Brain pericyte (primary cell): ENCODE measurements around the gene SAP30L.

Experiments used
- DNase-seq: peaks from one replicate; pipeline ENCODE4 v3.0.0-alpha.2; 2012; ENCODE audit warnings: low read depth, low spot score

The SAP30L gene

DNA sequence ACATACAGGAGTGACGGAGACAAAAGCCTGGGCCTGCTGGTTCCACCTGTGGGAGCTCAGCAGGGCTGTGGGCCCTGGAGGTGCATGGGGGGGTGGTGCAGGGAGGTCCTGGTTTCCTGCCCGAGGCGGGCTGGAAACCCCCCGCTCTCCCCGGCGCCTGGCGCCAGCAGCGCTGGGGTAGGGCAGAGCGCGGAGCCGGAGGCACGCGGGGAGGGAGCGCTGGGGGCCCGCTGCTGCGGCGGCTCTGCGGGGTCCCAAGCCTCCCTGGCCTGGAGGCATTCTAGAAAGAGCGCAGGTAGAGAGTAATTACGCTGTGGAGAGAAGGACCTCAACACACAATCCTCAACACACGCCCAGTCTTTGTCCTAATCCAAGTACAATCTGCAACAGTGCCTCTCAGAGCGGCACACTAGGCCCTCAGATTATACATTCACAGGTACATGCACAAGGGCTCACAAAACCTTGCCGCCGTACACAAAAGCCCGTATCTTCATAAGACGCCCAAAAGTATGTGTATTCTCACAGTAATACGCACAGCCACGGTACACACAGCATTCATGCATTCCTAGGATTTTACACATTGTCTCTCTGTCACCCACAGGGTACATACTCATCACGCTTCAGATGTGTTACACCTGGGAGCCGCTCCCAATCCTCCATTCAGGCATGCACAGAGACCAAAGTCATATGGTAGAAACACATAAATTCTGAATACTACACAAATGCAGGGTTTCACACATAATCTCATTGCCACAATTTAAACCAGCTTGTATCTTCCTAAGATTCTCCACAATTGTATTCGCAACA is 34.4 kb downstream of the SAP30L start:
- no peak for DNase-seq

DNA sequence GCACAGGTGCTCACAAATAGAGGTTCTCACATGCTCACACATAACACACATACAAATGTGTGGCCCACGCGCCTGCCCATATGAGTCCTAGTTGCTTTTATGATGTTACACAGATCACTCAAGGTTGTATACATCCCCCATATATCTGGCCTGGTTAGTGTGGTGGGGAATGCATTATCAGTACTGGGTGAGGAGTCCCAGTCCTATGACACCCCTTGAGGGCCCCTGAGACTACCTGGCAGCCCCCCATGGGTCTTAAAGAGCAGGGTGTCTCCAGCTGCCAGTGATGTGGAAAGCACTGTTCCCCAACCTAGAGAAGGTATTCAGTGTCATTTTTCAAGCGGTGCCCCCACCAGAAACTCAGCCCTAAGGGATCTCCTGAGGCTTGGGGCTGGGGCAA is 35.0 kb downstream of the SAP30L start:
- DNase-seq, result no peak

DNA sequence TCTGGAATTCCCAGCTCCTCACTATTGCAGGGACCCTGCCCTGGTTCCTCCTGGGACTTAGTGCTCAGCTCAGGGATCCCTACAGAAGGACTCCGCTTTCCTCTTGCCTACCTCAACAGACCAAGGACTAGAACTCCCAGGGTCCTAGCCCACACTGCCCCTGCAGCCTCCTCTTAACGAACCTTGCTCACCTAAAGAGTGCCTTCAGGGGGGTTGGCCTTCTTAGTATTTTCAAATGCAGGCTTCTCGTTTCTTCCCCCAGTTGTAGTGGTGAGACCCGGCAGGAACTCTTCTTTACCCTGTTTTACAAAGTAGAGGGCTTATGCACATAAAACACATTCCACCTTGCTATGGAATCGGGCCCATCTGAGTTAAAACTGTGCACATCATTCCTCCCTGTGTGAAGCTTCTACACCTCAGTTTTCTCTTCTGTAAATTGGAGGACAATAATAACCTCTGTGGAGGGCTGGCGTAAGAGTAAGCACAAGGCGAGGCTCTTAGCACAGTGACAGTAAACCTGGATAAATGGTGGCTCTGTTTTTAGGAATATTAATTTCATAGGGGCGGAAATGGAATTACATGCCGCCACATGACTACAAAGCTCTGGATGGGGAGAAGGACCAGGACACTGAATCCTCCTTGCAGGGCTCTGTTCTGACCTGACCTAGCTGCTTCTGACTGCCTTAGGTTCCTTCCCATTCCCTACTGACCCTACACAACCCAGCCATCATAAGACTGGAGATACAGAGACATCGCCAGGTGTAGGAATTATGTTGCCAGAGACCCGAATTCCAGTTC is 36.0 kb downstream of the SAP30L start:
- no peak for DNase-seq

DNA sequence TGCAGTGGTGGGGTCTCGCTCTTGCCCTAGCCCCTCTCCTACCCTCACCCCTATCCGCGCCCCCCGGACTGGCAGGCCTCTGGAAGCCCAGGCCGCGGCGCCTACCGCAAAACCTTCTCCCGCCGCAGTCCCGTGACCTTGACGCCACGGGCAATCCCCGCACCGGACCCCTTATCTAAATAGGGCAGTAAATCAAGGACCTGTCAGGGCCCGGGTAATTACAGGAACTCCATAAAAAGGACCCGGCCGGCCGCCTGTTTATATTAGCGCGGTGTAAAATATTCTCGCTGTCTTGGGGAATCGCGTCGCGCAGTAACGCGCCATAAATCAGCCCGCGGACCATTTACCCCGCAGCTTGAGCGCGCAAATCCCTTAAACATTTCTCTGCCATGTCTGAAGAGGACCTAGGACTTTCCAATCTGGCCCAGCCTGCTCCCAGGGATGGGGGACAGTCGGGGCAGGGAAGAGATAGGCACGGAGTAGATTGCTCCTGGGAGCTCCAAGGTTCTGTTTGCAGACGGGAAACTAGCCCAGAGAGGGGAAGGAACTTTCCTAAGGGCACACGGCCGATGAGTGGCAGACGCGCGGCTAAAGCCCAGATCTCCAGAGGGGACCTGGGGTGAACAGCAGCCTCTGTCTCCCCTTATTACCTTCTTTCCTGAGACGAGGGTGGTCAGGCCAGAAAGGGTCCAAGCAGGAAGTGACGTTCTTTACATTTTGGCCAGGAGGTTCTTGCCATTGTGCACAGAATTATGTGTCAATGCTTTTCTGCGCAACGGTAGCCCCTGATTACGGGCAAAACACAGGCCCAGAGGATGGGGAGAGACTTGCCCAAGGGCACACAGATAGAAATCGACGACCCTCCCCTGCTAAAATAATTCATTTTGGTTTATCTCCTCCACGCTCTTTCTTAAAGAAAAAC is 37.0 kb downstream of the SAP30L start:
- DNase-seq, result no peak

DNA sequence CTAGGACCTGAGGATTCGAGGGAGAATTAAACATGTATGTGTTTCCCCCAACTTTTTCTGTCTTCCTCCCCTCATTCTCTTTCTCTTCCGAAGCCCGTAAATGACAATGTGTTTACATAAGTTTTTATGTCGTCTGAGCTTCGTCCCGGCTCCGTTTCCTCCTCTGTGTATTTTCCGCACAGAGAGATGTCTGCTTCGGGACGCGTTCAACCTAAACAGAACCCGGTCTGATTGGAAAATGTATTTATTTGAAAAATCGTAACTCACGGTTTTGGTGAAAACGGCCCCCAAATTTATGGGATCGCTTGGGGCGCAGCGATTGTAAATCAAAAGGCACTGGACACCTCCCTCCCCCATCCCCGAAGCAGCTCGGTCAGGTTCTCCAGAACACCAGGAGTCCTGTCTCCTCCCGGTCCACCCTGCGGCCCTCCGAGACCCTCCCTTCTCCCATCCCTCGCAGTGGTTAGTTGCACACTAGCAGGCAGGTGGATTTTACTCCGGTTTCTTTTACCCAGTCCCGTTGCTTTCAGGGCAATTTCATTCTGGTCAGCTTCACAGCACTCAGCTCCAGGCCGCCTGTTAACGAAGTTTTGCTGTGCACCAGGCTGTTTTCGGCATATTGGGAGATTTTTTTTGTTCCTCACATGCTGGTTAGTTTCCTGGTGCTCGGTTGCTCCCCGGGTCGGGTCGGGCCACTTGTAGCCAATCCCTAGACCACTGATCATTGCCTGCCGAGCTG is 38.0 kb downstream of the SAP30L start:
- no peak for DNase-seq

DNA sequence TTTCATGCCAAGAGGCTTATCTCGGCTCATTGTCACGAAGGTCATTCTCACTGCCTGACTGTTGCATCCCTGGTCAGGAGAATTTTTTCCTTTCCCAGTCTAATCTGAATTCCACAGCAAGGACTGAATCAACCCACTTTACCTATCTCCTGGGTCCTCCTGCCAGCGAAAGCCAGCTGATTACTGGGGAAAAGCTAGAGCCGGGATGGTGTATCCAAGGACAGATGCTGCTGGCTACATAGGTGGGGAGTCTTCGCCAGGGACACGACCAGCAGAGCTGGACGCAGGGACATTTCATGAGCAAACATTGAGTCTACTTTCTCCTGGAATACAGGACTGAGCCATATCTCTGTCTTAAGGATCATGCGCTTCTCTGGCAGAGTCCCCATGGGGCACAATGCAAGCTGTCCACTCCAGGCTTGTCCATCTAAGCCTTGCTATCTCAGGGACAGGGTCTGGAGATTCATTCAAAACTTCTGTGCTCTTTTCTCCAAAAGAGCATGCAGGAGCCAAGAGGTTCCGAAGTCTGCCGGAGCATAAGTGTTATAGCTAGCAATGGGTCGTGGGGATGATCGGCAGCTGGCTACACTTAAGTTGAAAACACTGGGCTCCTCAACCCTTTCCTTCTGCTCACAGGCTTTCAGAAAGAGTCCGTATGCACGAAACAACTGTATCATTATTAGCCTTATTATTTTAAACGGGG is 38.7 kb downstream of the SAP30L start:
- no peak for DNase-seq

DNA sequence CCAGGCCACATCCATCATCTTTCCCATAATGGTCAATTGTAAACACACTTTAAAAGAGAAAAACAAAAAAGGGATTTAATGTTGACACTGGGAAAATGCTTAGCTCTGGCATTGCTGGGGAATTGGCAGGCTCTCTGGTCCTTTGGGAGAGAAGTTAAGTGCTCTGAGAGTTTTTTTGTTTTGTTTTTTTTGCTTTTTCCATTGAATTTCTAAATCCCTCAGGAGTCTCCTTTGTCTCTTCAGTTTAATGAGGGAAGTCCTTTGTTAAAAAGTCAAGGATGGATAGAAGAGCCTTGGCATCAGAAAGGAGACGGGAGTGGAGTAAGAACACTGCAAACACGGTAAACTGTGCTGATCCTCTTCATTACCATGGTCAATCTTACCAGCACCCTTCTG is 39.3 kb downstream of the SAP30L start:
- no peak for DNase-seq

DNA sequence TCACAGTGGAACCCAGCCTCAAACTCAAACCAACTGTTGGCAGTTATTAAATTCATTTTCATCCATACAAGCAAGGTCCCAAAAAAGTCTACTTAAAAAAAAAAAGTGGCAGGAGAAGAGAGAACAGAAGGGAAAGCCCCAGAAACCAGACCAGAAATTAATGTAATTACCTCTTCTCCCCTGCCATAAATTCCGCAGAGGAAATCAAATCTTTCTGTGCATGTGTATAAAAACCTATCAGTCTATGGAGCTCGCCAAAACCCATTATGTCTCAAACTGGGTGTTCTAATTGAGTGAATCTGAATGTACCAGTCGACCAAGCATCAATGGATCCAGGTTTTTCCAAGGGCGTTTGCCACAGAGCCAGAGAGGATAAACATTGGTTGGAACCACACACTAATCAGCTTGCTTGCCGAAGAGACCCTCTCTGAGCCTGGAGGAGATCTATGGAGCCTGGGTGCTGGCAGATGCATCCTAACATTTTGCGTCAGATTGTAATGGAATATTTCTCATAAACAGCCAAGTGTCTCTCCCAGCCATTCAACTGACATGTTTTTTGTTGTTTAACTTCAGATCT is 40.1 kb downstream of the SAP30L start:
- no peak for DNase-seq

DNA sequence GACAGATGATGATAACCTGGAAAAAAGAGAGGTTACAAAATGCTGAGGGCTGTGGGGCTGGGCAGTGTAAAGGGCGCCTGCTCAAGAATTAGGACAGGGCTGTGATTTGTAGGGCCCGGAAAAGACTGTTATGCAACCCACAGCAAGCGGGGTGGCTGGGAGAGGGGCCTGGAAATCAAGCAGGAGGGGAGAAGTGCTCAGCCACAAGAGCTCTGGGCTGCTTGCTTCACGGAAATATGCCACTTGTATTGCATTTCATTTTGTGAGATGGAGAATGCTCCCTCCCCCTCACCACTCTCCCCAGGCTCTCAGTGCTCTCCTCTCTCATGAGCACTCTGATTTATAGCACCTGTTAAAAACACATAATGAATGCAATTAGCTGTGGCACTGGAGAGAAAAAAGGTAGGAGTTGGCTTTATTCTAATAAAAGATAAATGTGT is 40.6 kb downstream of the SAP30L start:
- DNase-seq, result no peak

DNA sequence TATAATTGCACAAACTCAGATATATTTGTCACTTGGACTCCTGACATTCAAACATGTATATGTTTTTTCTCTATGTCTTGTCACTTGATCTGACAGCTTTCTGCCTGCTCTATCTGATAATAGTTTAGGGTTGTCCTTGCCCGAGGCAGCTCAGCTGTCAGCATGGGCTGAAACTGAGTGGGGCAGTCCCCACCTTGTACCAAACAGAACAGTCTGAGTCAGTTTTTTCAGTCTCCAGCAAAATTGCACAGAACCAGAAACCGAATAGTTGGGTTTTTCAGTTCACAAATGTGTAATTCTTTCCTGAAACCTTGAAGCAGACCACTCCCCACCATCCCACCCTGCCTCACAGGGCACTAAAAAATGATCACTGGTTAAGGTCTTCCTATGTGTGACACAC is 41.7 kb downstream of the SAP30L start:
- no peak for DNase-seq

DNA sequence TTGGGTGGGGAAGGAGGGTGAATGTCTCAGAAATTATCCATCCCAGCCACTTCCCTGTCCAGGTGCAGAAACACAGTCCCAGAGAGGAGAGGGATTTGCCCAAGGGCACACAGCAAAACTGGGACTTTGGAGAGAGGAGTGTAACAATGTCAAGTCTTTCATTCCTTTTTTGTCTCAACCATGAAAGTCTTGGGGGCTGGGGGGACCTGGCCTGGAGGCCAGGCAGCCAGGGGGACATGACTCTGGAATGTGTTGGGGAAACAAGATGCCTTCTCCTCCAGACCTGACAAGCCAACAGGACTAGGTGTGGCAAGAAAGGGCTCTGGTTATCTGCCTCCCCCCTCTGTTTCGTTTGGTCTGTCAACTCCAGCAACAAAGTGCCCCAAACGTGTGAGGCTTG is 46.1 kb downstream of the SAP30L start:
- no peak for DNase-seq

DNA sequence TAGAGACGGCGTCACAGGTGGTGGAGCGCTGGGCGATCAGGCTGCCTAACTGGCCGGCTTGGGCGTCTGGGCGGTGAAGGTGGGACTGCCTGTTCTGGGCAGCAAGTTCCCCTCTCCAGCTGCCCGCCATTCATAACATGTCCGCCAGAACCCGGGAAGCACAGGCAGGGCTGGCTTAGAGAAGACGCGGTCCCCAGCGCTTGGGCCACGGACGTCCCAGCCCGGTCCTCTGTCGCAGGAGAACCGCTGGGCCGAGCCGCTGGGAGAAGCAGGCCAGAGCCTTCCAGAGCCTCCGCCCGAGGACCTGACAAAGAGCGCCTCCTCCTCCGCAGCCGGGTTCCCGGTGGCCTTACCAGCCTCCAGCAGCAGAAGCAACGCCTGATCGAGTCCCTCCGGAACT is 47.5 kb downstream of the SAP30L start:
- DNase-seq, result no peak

DNA sequence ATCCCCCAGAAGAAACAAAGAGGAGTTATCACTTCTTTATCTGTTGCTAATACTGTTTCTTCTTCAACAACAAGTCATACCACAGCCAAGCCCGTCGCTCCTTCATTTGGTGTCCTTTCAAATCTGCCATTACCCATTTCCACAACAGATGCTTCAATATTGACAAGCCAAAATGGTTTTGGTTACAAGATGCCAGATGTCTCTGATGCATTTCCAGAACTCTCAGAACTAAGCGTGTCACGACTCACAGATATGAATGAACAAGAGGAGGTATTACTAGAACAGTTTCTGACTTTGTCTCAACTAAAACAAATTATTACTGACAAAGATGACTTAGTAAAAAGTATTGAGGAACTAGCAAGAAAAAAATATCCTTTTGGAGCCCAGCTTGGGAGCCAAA is 48.2 kb downstream of the SAP30L start:
- no peak for DNase-seq

DNA sequence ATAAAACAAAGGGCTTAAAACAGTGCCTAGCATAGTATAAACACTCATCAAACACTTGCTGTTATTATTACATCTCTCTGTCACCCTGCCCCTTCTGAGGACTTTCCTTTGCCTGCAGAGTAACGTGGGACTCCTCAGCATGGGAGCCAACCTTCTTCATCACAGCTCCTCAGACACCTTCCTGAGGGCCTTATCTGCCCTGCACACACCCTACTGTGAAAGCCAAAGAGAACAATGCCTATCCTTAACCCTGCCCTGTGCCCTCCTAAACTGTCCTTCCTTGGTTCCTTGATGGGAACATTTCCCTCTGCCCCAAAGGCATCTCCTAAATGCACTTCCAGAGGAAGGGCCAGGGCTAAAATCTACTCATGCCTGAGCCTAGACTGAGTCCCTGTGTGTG is 52.8 kb downstream of the SAP30L start:
- DNase-seq, result no peak

DNA sequence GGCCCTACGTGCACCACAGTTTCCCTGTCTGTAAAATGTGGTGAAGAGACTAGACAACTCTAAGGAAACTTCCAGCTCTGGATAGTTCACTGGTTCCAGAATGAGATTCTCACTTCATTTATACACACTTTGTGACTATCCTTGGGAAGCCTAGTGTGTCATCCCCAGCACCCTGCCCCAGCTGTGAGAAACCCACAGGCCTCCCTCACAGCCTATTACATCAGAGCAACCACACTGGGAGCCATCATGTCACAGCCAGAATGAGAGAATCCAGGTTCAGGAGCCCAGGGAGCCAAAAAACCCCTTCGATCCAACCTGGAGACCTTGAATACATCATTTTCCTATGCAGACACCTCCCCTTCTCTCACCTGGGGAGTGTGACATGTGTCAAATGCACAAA is 53.2 kb downstream of the SAP30L start:
- DNase-seq, result no peak

DNA sequence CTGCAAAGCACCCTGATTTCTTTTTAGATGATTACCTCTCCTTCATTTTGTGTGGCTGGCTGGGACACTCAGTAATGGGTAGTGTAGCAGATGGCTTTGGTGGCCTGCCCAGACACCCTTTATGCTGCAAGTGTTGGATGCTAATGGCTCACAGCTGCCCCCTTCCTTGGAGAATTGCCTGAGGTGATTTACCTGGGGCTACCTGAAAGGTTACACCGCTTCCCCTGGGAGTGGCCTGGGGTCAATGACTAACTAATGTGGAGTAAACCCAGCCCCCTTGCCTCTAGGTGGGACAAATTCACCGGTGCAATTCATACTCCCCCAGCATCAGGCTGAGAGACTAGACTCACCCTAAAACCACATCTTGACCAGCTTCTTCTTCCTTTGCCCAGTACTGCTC is 55.8 kb downstream of the SAP30L start:
- no peak for DNase-seq

DNA sequence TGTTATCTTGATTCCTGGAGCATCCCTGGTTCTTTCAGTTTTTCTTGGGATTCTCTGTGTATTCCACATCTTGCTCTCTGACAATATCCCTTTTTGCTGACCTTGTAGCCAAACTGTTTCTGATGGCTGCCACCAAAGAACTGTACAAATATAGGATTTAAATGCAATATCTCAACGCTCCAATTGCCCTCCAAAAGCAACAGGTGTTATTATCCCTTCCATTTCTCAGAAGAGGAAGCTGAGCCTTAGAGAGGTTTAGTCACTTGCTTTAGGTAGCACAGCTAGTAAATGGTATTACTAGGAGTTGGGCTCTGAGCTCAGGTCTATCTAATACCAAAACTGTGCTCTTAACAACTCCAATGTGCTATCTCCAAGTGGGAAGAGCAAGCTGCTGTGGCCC is 56.4 kb downstream of the SAP30L start:
- DNase-seq, result no peak

DNA sequence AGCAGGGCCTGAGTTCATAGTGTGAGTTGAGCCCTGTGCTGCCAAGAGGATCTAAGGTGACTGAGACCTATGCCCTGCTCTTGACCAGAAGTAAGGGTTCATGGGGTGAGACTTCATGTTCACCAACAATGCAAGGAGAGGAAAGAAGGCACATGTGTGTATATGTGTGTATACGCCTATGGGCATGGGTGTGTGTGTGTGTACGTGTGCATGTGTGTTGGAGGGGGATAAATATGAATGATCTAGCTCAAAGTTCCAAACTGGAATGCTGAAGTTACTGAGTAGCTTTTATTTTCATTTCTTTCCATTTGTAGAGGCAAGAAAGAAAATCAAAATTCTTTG is 57.9 kb downstream of the SAP30L start:
- DNase-seq, result no peak

DNA sequence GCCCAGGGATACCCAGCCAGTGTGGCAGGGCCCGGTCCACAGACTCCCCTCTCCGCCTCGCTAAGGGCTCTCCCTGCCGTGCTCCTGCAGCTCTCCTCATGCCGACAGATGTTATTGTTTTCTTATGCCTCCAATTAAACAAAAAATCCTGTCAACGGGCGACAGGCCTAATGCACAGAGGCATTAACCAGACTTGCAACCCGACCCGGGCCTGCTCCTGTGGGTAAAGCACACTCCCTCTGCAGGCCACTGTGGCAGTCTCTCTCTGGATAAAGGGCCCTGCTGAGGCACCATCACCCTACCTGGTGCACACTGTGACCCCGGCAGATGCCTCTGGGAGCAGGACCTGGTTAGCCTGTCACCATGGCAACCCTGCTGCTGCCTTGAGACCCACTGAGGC is 59.8 kb downstream of the SAP30L start:
- no peak for DNase-seq

DNA sequence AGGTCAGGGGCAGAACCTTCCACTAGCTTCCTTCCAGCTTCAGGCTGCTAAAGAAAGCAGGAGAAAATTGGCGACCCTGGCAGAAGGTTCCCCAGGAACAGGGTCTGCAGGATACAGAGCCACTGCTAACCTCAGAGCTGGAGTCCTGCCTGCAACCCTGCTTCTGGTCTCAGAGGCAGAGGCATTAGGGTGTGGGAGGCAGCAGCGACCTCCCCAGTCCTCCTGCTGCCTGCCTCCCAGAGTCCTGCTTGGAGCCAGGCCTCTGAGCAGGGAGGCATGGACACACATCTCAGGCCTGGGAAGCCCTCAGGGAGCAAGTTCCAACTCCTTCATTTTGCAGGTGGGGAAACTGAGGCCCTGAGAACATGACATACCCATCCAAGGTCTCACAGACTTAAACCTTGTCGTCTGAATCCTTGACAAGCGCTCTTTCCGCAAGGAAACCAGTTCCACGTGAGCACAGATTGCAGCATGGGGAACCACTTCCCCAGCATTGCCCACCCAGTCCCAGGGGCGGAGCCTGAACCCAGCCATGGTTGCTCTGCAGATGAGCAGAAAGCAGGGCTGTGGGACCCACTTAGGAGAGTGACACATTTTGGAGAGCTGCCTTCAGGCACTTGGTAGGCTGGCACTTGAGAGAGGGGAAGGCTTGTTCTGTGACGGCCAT is 60.4 kb downstream of the SAP30L start:
- DNase-seq, result no peak
